Endothelial cell of umbilical vein (primary cell): ENCODE results near the gene LIMA1. TPM values are rescaled to one million over a fixed set of nuclear protein-coding genes. Genes with fewer than 3 reads are reported as not detected.

Experiments
- BruUV-seq: library from RNA; stranded (reverse); fragments of 400-500 nt; replicated peaks from 2 replicates; lab custom pipeline; 2021; lab: Mats Ljungman, UMichigan
- CTCF ChIA-PET: fragments of 300-600, 350-600 bp; sonication (Branson Sonifier 250); formaldehyde crosslinking; loops from one replicate; lab custom pipeline; 2021; ENCODE audit warnings: antibody characterized with exemption, inconsistent platforms; lab: Charles Lee
- POLR2A ChIA-PET: fragments of 300-600, 350-600 bp; sonication (Branson Sonifier 250); formaldehyde crosslinking; loops from one replicate; lab custom pipeline; 2021; ENCODE audit warnings: antibody characterized with exemption, inconsistent platforms; lab: Charles Lee
- DNase-seq: peaks from one replicate; pipeline ENCODE4 v3.0.0-alpha.2; 2011; ENCODE audit warnings: low read depth, low spot score
- FAIRE-seq: peaks from 2 replicates; lab custom pipeline; 2011; peaks lifted over from hg19 to GRCh38; lab: Jason Lieb, UNC
- H2AFZ ChIP-seq: 2 replicates; pipeline ENCODE4 v1.6.0; 2012; ENCODE audit warnings: low read depth, low read length, control low read depth, inconsistent platforms
- H3K27ac ChIP-seq: 2 replicates; pipeline ENCODE4 v1.5.1; 2011; ENCODE audit warnings: low read depth, mild to moderate bottlenecking, control low read depth, low read length, moderate library complexity; ENCODE audit not compliant: insufficient read depth
- H3K27me3 ChIP-seq, 2 experiments: 2 replicates each; pipeline versions ENCODE4 v1.6.0 to v1.6.1; 2011; ENCODE audit warnings: low read length in 2 of 2, mixed read lengths in 1 of 2; ENCODE audit not compliant: control insufficient read depth in 2 of 2, insufficient read depth in 2 of 2
- H3K36me3 ChIP-seq, 2 experiments: 2 replicates in 1 of 2; 3 replicates in 1 of 2; pipeline ENCODE4 v1.5.1; 2011; ENCODE audit warnings: low read length in 2 of 2, mild to moderate bottlenecking in 1 of 2, moderate library complexity in 1 of 2; ENCODE audit not compliant: control insufficient read depth in 2 of 2, insufficient read depth in 2 of 2; ENCODE audit errors: extremely low read depth in 1 of 2
- H3K4me1 ChIP-seq: 3 replicates; pipeline ENCODE4 v1.5.1; 2011; ENCODE audit warnings: mild to moderate bottlenecking, low read length; ENCODE audit not compliant: control insufficient read depth, insufficient read depth; ENCODE audit errors: extremely low read depth
- H3K4me2 ChIP-seq: 2 replicates; pipeline ENCODE4 v1.6.1; 2011; ENCODE audit warnings: low read length, control low read depth, mixed read lengths; ENCODE audit not compliant: insufficient read depth
- H3K4me3 ChIP-seq, 3 experiments: fragments of 200-600 bp in 1 of 3; sonication (generic), shearing (Covaris generic) in 1 of 3; replicated peaks in 1 of 3; 2 replicates each; pipeline ENCODE4 v1.5.1; 2011 to 2016; ENCODE audit warnings: control low read depth in 3 of 3, low read length in 3 of 3, mild to moderate bottlenecking in 2 of 3, inconsistent platforms in 1 of 3, low read depth in 1 of 3, moderate library complexity in 1 of 3; ENCODE audit not compliant: insufficient read depth in 1 of 3
- H3K79me2 ChIP-seq: 2 replicates; pipeline ENCODE4 v1.6.0; 2012; ENCODE audit warnings: low read length, inconsistent platforms; ENCODE audit not compliant: control insufficient read depth, insufficient read depth
- H3K9ac ChIP-seq: replicated peaks from 2 replicates; pipeline ENCODE3; 2011; ENCODE audit warnings: low read length, control low read depth; ENCODE audit not compliant: insufficient read depth; ENCODE audit errors: extremely low read depth
- H3K9me1 ChIP-seq: replicated peaks from 3 replicates; pipeline ENCODE4 v1.6.0; 2011; ENCODE audit warnings: mild to moderate bottlenecking, low read length; ENCODE audit not compliant: control insufficient read depth, insufficient read depth; ENCODE audit errors: extremely low read depth
- H3K9me3 ChIP-seq: replicated peaks from 2 replicates; pipeline ENCODE4 v1.5.1; 2012; ENCODE audit warnings: low read length, inconsistent platforms; ENCODE audit not compliant: control insufficient read depth, insufficient read depth
- H4K20me1 ChIP-seq: replicated peaks from 2 replicates; pipeline ENCODE3; 2011; ENCODE audit warnings: mild to moderate bottlenecking, low read length; ENCODE audit not compliant: control insufficient read depth, insufficient read depth; ENCODE audit errors: extremely low read depth
- CTCF ChIP-seq, 2 donors: IDR thresholded peaks; 1 replicate in 1 of 2; 2 replicates in 1 of 2; pipeline ENCODE4 v1.5.1; 2011; ENCODE audit warnings: low read length in 2 of 2, mild to moderate bottlenecking in 2 of 2, moderate library complexity in 2 of 2, control low read depth in 1 of 2, inconsistent platforms in 1 of 2, low read depth in 1 of 2; ENCODE audit not compliant: insufficient read depth in 1 of 2; ENCODE audit errors: extremely low read depth in 1 of 2
- EZH2 ChIP-seq: IDR thresholded peaks from 2 replicates; pipeline ENCODE4 v1.6.1; 2012; ENCODE audit warnings: borderline replicate concordance, low read depth, mild to moderate bottlenecking, moderate library complexity, low read length, inconsistent platforms; ENCODE audit not compliant: severe bottlenecking
- FOS ChIP-seq: IDR thresholded peaks from 2 replicates; pipeline ENCODE4 v1.6.1; 2011; ENCODE audit warnings: mild to moderate bottlenecking, low read length, moderate library complexity, borderline replicate concordance; ENCODE audit not compliant: insufficient read depth
- GATA2 ChIP-seq: IDR thresholded peaks from 2 replicates; pipeline ENCODE4 v1.7.0; 2011; ENCODE audit warnings: low read depth, mild to moderate bottlenecking, moderate library complexity, mixed read lengths, low read length; ENCODE audit not compliant: insufficient read length, insufficient read depth
- JUN ChIP-seq: IDR thresholded peaks from 2 replicates; pipeline ENCODE4 v1.6.1; 2011; ENCODE audit warnings: borderline replicate concordance, low read depth; ENCODE audit not compliant: insufficient read length, insufficient read depth
- MAX ChIP-seq: IDR thresholded peaks from 2 replicates; pipeline ENCODE4 v1.6.1; 2011; ENCODE audit not compliant: insufficient read depth, insufficient read length
- MYC ChIP-seq: IDR thresholded peaks from one replicate; pipeline ENCODE4 v1.6.1; 2011; ENCODE audit warnings: mild to moderate bottlenecking, low read depth, low read length
- POLR2A ChIP-seq: IDR thresholded peaks from 2 replicates; pipeline ENCODE4 v1.6.1; 2012; ENCODE audit warnings: low read depth, mild to moderate bottlenecking, control low read depth, low read length
- POLR2AphosphoS5 ChIP-seq: IDR thresholded peaks from 2 replicates; pipeline ENCODE4 v1.6.1; 2012; ENCODE audit warnings: low read depth, mild to moderate bottlenecking, control low read depth, low read length, moderate library complexity; ENCODE audit not compliant: insufficient read depth
- dilution Hi-C: fragments of 300-500 bp; cut with MboI; formaldehyde crosslinking; loops from one replicate; pipeline ENCODE4 v1.15.0; 2019; ENCODE audit warnings: low sequenced_read_pairs; ENCODE audit not compliant: extremely low pct_ligation_motif_present
- intact Hi-C: fragments of 100-400 bp; cut with micrococcal nuclease; formaldehyde crosslinking; loops from one replicate; pipeline ENCODE4 v1.10.0; 2022
- polyA plus RNA-seq, 4 experiments: library from polyadenylated mRNA; depleted of rRNA in 3 of 4; stranded (reverse) in 3 of 4; unstranded in 1 of 4; fragments of >200 nt; gene quantifications; 2 replicates each; pipeline versions ENCODE4 v1.2.1 to v1.2.3, GENCODE V29; 2011 to 2012; ENCODE audit warnings: missing spikeins in 1 of 4
- total RNA-seq: library from RNA; stranded (reverse); gene quantifications from 2 replicates; pipeline ENCODE4 v1.2.3, GENCODE V29; 2021

The LIMA1 gene
- total and polyA plus RNA-seq, 2 donors (not counting 3 experiments of a cell fraction or from before 2014, with no cell fraction given), result 35.0 to 87.3 TPM

GRCh38 chr12:50186681-50187080 is 96.6 kb downstream of the LIMA1 start:
- H3K27ac ChIP-seq, result peak overlapping the region; percentile 90
- H3K4me1 ChIP-seq, result peaks cover 38% of the 10 kb centered on the region
- H3K36me3 ChIP-seq, result peaks cover 9 to 11% of the 10 kb centered on the region in 2 experiments
- dilution Hi-C loops (no loop called here), intact Hi-C loops (loop anchor here (2.0 kb wide), 2 partner anchors 16 to 34 kb away; no protein-coding TSS in a partner anchor)
- H3K27me3 ChIP-seq, result no peaks in the 10 kb centered on the region
- peak overlapping the region; percentile 41 for H3K4me2 ChIP-seq
- no peaks in the 10 kb centered on the region for H3K9me1 ChIP-seq
- peak; percentile 16 for DNase-seq
- BruUV-seq, result no TSS peak
- ChIA-PET POLR2A (no interaction called here), CTCF (interaction anchor here (0.5 to 3.3 kb wide), 8 partner anchors 9 to 128 kb away, joined by 3 to 14 read pairs (median 6); no protein-coding TSS in a partner anchor)
- H3K79me2 ChIP-seq, result no peaks in the 10 kb centered on the region
- no peak for FAIRE-seq
- H3K9ac ChIP-seq, result peak overlapping the region; percentile 39
- H3K4me3 ChIP-seq, result no peak overlapping the region
- TF ChIP-seq FOS (no peak), EZH2 (no peak), MAX (no peak), MYC (no peak), POLR2AphosphoS5 (no peak), GATA2 (no peak), CTCF (IDR thresholded peaks at IDR 0.05; ENCODE audit: extremely low read depth in 1 of 2, insufficient read depth in 1 of 2, low read depth in 1 of 2, low read length in 2 of 2) (no peak), POLR2A (no peak), JUN (no peak)
- no peaks in the 10 kb centered on the region for H3K9me3 ChIP-seq
- H2AFZ ChIP-seq, result no peak overlapping the region
- H4K20me1 ChIP-seq, result no peaks in the 10 kb centered on the region
